GM20000 (cell line): ENCODE measurements around the gene CYP19A1.

ENCODE experiments used
- DNase-seq: peaks from one replicate; pipeline ENCODE4 v3.0.0; 2012; ENCODE audit warnings: low spot score
- TF ChIP-seq, protein P1 (sequence below): IDR thresholded peaks from 2 replicates; pipeline ENCODE4 v1.5.1; 2012; ENCODE audit warnings: mild to moderate bottlenecking, control low read depth; ENCODE audit errors: extremely low read depth, missing control alignments

CYP19A1 gene

DNA sequence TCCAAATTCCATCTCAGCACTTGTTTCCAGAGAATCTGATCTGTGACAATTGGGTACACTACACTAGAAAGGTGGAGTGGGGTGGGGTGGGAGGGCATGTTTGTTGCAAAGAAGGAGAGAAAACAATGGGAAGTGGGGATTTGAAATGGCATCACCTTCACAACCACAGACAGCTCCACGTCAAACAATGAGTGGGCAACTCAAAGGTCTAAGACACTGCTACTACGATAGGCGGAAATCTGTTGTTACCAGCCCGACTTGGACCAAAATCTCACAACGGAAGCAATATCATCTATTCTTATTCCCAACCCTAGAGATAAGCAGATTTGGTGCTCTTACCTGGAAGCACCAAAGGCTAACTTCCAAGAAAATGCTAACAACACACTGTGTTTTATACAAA, 3.3 kb downstream of the CYP19A1 start:
- no peak for DNase-seq
- TF ChIP-seq, protein P1, sequence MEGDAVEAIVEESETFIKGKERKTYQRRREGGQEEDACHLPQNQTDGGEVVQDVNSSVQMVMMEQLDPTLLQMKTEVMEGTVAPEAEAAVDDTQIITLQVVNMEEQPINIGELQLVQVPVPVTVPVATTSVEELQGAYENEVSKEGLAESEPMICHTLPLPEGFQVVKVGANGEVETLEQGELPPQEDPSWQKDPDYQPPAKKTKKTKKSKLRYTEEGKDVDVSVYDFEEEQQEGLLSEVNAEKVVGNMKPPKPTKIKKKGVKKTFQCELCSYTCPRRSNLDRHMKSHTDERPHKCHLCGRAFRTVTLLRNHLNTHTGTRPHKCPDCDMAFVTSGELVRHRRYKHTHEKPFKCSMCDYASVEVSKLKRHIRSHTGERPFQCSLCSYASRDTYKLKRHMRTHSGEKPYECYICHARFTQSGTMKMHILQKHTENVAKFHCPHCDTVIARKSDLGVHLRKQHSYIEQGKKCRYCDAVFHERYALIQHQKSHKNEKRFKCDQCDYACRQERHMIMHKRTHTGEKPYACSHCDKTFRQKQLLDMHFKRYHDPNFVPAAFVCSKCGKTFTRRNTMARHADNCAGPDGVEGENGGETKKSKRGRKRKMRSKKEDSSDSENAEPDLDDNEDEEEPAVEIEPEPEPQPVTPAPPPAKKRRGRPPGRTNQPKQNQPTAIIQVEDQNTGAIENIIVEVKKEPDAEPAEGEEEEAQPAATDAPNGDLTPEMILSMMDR, result no peak

DNA sequence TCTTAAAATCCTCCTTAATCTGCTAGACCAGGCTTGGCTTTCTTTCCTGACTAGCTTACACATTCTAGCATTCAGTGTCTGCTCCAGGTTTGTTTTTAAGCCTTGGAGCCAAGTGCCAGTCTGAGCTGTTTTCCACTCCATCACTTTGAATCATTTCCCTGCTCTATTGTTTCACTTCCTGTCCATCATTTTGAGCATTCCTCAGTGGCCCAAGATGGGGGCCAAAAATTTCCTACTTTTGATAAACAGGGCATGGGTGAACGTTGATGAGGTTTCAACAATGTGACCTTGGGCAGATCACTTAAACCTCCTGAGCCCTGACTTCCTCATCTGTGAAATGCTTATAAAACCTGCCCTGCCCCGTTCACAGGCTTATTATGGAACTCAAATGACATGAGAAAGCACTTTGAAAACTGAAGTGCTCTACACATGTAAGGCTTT, 4.4 kb downstream of the CYP19A1 start:
- no peak for DNase-seq
- TF ChIP-seq, protein P1, result no peak

DNA sequence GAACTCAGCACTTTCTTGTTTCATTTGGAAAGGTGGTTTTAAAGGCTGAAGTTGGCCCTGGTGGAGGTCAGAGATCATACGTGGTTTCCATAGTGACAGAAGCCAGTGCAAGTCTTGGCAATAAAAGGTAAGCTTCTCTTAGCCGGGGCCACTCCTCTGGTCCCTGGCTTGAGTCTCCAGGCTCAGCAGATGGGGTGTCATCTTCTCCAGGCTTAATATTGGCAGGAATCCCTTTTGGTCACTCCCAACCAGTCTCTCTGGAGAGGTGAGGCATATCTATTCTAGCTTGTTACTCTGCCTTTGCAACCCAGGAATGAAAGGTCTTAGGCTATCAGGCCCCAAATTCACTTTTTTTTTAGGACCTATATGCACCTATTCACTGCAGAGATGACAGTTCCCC, 4.8 kb downstream of the CYP19A1 start:
- no peak for DNase-seq
- TF ChIP-seq, protein P1, result no peak

DNA sequence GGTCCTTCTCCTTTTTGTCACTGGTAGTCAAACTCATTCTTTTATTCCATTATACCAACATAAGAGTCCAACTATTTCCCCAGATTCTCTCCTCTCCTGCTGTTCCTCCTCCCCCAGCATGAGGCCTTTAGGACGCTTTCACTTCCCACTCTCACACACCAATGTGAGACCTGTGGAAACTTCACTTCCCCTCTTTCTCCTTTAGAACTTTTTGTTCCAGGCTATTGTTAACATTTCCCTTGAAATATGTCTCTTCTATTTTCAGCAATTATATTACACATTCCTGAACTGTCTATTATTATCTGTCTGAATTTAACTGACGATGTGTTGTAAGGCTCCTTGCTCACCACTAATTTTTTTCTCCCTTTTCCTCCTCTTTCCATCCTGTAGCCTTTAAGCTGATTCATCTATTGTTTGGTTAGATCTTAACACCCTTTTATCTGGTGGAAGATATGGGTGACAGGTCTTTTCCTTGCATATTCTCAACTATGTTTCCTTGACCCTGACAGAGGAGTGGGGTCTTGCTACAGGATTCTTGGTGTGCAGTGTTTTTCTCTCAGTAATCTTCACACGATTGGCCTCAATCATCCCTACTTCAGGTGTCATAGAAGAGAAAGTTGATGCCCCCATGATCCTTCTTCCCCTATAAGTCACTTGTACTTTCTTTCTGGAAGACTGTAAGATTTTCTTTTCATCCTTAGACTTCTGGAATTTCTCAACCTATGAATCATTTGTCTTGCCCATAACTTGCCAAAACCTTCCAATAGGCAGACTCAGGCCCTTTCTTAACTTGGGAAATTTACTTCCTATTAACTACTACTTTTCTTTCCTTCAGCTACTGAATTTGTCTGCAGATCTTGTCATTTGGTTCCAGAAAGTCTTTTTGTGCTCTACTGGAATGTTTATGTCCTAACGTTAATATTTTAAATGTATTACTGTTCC, 5.9 kb downstream of the CYP19A1 start:
- DNase-seq, result no peak
- TF ChIP-seq, protein P1, result no peak

DNA sequence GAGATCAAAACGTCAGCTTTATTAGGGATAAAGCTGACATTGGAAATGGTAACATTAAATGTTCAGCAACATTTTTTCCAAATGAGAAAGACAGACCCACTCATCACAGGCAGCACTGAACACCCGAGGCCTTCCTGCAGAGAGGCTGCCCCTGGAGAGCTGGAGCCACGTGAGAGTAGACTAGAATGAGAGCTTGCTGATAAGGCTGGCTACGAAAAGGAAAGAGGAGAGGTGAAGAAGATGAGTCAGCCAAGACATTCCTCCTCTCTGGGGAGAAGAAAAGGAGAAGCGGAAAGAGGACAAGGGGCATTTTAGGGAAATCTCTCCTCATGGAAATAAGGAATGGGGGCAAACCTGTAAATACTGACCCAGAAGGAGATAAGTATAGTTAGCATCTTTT, 7.3 kb downstream of the CYP19A1 start:
- DNase-seq, result no peak
- TF ChIP-seq, protein P1, result no peak

DNA sequence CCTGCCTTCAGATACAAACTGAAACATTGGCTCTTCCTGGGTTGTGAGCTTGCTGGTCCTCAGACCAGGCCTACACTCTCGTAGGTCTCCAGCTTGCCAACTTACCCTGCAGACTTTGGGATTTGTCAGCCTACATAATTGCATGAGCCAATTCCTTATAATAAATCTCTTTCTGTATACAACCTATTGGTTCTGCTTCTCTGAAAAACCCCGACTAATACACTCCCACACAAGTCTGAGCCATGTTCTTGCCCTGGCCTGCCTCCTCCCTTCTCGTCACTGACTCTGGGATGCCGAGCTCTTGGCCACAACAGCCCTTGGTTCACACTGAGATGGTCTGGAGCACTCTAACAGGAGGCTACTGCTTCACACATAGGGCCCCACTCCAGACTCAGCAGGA, 9.5 kb downstream of the CYP19A1 start:
- TF ChIP-seq, protein P1, result no peak
- DNase-seq, result no peak

DNA sequence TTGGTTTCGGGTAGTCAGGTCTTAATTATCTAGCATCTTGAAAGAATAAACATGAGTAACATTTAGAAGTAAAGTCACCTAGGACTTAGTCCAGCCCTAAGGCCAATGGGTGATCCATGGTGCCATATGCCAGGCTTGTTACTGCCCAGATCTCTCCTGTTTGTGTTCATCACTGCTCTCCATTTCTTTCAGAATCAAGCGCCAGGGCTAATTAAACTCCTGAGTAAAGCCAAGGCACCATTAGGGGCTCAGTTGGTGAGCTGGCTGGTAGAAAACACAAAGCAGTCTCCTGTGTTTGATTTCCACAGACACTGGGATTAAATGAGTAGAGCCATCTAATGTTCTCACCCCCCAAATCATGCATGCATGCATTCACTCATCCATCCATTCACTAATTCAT, 11.3 kb downstream of the CYP19A1 start:
- TF ChIP-seq, protein P1, result no peak
- DNase-seq, result no peak
